HG03045 (cell line): ENCODE measurements around the gene MGAT4C.
"Not testable (repeated sequence)": the region's sequence is repeated elsewhere in the genome, so short reads cannot be mapped to it uniquely, and the experiment has no call there.

Experiments used
- ATAC-seq: cut with Tn5 transposase; IDR thresholded peaks from one replicate; pipeline ENCODE4 v1.9.1; 2021; ENCODE audit warnings: mild to moderate bottlenecking, moderate library complexity; ENCODE audit not compliant: unreplicated experiment

MGAT4C gene

DNA sequence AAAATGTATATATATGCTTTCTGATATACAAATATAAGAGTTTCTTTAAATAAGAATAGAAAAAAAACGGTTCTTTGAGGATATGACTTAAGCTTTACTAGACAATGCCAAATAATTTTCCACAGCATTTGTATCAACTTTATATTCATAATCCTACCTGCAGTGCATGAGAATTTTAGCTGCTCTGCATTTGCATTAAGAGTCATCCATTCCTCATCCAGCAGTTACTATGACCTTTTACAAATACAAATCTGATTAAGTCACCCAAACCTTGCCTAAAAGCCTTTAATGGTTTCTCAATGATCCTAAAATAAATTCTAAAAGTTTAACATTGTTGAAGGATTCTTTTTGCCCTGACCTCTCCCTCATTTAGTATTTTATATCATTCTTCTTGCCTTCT, 116.5 kb downstream of the MGAT4C start:
- ATAC-seq, result no peak

- ATAC-seq, result no peak
Observed at GRCh38 chr12:86138770-86139169, 117.4 kb downstream of the MGAT4C start.

DNA sequence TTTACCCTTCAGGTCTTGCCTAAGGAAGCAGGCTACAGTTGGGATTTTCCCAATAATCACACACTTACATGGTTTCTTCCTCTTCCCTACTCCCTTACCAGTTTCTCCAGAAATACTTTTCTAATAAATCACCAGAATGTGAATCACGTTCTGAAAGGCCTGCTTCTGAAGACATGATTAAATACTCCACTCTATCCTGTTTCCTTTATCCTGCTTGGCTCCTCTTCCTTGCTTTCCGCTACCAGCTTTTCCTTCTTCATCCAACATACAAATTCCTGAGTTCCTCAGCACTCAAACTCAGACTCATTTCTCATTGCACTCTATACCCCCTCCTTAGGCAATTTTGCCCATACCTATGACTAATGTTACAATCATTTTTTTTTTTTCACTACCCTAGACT, 118.3 kb downstream of the MGAT4C start:
- ATAC-seq, result no peak

GRCh38 chr12:86134561-86134960, 121.6 kb downstream of the MGAT4C start:
- ATAC-seq, result no peak

DNA sequence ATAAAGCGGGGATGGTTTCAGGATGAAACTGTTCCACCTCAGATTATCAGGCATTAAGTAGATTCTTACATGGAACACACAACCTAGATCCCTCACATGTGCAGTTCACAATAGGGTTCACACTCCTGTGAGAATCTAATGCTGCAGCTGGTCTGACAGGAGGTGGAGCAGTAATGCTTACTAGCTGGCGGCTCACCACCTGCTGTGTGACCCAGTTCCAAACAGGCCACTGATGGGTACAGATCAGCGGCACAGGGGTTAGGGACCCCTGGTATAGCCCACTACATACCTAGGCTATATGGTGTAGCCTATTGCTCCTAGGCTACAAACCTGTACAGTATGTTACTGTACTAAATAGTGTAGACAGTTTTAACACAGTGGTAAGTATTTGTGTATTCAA, 129.3 kb downstream of the MGAT4C start:
- not testable (repeated sequence) for ATAC-seq

DNA sequence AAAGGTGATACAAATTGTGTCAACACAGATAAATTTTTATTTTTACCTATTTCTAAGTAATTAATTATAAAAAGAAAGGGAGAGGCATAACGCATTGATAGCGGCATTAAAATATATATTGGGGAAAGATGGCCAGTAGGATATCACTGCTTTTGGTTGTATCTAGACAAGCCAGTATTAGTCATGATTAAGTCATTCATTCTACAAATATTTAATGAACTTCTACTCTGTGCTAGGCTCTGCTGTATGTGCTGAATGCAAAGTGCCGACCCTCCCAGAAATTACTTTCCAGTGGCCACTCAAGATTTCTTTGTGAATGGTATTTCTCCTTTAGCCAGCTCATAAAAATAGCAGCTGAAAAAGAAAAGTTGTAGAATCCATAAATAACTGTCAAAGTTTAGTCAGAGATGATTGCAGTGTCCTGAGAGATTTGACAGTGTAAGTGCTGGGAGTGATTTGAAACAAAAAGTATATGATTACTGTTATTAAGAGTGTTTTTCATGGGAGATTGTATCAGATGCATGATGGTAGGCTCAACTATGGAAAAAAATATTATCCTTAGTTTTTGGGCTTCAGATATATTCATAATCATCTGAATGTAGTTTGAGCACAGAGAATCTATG, 133.2 kb downstream of the MGAT4C start:
- no peak for ATAC-seq

DNA sequence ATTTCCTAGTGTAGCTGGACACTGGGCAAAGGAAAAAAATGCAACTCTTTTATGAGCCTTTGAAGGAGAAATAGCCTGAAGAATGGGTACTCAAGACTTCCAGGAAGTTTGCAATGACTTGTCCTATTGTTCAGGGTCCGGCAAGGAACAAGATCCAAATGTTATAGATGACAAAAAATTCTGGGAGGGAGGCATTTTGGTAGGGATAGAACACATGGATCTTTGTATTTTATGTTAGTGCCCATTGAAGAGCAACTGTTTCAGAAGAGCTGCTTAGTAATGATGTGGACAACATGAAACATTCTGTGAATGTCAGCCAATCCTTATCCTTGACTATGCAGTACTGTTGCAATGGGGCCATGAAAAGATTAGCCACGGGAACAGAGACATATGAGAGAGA, 138.0 kb downstream of the MGAT4C start:
- no peak for ATAC-seq

DNA sequence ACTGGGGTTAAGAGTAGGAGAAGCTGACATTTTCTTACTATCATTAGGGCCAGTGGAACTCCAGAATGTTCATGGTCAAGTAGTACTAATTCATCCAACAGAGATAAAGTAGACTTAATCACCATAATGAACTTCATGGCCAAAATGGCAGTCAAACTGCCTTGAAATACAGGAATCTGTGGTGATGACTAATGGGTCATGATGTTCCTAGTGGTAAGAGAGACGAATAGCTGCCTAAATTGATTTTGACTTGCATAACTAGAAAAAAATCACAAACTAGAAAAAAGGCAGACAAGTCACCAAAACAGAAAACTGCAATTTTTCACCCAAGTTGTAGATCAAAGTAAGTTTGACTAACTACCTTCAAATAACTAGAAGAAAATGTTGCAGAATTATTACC, 138.5 kb downstream of the MGAT4C start:
- no peak for ATAC-seq

GRCh38 chr12:86104087-86104486, 152.1 kb downstream of the MGAT4C start:
- ATAC-seq, result no peak

DNA sequence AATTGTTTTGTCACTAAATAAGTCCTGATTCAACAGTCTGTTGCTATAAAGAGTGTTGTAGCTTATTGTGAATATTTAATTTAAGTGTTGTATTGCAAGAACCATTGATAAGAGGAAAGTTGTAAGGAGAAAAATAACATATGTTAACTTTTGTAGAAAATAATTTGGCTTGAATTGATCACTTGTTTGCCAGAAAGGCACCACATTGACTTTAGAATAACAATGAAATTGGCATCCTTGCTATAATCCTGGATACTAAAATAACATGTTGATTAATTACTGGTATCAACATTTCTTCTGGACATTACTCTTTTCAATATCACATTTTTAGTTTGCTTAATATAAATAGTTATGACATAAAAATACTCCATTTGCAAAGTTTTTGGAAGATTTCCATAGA, 159.0 kb downstream of the MGAT4C start:
- no peak for ATAC-seq

GRCh38 chr12:86091681-86092080, 164.5 kb downstream of the MGAT4C start:
- no peak for ATAC-seq

GRCh38 chr12:86081843-86082242, 174.3 kb downstream of the MGAT4C start:
- no peak for ATAC-seq

DNA sequence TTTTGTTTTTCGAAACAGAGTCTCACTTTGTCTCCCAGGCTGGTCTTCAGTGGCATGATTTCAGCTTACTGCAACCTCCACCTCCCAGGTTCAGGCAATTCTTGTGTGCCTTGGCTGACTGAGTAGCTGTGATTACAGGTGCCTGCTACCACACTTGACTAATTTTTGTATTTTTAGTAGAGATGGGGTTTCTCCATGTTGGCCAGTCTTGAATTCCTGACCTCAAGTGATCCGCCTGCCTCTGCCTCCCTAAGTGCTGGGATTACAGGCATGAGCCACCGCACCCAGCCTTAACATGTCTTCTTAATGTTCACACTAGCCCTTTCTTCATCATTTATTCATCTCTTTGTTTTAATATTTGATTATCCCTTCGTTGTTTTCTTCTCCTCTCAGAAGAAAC, 197.1 kb downstream of the MGAT4C start:
- ATAC-seq, result not testable (repeated sequence)

GRCh38 chr12:86057092-86057845, 198.9 kb downstream of the MGAT4C start:
- no peak for ATAC-seq

- no peak for ATAC-seq
Observed at GRCh38 chr12:86052921-86053320, 203.3 kb downstream of the MGAT4C start.

DNA sequence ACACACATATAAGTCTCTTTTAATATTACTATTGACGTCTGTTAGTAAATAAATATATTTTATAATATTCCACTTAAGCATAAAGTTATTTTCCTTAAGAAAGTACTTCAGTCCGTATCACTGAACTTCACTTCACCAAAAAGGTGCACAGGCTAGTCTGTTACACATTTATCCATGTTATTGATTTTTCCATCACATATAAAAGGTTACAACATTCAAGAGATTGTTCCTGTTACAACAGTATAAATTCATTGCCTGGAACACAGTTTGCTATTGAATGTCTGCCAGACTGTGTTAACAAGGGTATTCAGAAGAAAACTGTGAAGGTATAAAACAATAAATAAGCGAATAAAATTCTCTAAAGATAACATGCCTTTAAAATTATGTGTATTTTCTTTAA, 206.2 kb downstream of the MGAT4C start:
- no peak for ATAC-seq

GRCh38 chr12:86044396-86044795, 211.8 kb downstream of the MGAT4C start:
- ATAC-seq, result no peak

- no peak for ATAC-seq
Observed at GRCh38 chr12:86042062-86042461, 214.1 kb downstream of the MGAT4C start.

DNA sequence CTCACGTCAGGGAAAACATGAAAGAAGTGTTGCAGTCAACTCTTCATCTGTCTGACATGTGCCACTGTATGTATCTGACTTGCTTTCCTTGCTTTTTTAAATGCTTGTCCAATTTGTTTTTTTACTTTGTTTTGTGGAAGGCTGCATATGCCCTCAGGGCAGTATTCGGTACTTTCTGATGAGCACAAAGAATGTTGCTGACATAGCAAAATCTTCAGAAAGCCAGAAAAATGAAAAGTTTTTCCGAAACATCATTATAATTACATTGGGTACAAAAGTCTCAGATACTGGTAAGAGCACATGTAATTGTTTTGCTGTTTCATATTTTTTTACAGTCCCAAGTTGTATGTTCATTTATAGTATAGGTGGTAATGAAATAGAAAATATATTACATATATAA, 237.8 kb downstream of the MGAT4C start:
- no peak for ATAC-seq

- ATAC-seq, result no peak
Observed at GRCh38 chr12:86015026-86015425, 241.2 kb downstream of the MGAT4C start.

GRCh38 chr12:86006727-86007126, 249.5 kb downstream of the MGAT4C start:
- no peak for ATAC-seq

DNA sequence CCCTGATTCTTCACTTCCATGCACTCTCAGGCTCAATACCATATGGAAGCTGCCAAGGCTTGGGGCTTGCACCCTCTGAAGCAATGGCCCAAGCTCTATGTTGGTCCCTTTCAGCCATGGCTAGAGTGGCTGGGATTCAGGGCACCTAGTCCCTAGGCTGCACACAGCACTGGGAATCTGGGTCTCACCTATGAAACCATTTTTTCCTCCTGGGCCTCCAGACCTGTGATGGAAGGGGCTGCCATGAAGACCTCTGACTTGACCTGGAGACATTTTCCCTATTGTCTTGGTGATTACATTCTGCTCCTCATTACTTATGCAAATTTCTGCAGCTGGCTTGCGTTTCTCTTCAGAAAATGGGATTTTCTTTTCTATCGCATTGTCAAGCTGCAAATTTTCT, 258.1 kb downstream of the MGAT4C start:
- ATAC-seq, result no peak

DNA sequence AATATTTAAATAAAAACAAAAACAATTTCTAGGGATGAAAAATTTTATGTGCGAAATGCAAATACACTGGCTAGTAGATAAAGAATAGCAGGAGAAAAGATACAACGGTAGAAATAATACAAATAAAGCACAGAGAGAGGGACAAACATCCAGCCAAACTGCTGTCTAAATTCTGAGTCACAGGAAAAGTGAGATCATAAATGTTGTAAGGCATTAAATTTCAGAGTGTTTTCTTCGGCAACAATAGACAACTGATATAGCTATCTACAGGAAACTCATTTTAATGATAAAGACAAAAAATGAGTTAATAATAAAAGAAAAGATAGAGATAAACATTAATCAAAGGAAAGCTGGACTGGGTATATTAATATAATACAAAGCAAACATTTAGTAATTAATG, 259.9 kb downstream of the MGAT4C start:
- ATAC-seq, result no peak
